Measurements from ENCODE around the gene ADPGK. TPM values are rescaled to one million over a fixed set of nuclear protein-coding genes. Genes with fewer than 3 reads are reported as not detected.
"Not testable (repeated sequence)": the region's sequence is repeated elsewhere in the genome, so short reads cannot be mapped to it uniquely, and the experiment has no call there.

ADPGK gene
- polyA plus RNA-seq (ENCODE audit: insufficient read length): 28.5 TPM

DNA sequence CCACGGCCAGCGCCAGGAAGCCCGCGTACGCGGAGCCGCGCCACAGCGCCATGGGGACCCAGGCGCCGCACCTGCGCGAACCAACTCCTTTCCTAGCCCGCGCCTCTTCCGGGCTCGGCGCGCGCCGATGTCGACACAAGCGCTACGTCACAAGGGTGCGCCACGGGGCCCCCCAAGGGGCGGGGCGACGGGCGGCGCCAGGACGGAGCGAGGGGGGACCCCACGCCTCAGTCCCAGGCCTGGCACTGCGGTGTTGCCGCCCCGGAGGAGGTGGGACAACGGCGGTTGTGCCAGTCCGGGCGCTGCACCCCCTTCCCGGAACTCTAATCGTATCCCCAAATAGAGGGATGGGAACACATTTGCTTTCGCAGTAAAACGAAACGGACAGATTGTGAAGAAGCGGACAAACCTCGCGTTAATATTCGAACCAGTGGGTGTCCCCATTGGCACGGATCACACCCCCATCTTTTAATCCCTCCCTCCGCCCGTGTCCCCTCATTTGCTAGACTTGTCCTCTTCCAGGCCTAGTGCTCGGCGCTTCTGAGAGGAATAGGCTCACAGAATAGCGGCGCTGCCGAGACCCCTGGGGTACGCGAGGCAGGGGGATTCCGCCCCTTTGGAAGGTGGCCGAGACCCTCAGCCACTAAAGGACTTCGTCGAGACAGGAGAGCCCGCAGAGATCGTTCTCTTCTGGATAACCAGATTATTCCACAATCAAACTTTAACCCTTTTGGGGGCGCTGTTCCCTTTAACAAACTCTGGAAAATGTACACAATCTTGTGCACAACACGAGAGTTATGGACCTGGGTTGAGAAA lies at the start of gene ADPGK:
ADPGK (minus strand) TSS at position 119 of the 816 bp plus-strand sequence; CDS start at position 52, 67 bp downstream.
- DNase-seq (ENCODE audit: low read depth): peak; percentile 71

DNA sequence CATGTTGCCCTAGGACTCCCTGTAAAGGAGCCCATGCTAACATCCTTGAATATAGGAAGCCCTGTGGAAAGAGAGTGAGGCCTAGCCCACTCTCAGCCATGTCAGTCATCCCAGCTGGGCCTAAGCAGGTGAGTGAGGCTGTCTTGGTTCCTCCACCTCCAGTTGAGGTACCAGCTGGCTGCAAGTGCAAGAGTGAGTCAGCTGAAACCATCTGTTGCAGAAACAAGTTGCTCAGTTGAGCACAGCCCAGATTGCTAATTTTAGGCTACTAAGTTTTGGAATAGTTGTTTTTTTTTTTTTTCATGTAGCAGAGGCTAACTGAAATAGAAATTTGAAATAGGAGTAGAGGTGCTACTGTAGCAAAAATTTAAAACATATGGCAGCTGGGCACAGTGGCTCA lies 43.7 kb upstream of the ADPGK start:
- DNase-seq (ENCODE audit: low read depth): no peak

DNA sequence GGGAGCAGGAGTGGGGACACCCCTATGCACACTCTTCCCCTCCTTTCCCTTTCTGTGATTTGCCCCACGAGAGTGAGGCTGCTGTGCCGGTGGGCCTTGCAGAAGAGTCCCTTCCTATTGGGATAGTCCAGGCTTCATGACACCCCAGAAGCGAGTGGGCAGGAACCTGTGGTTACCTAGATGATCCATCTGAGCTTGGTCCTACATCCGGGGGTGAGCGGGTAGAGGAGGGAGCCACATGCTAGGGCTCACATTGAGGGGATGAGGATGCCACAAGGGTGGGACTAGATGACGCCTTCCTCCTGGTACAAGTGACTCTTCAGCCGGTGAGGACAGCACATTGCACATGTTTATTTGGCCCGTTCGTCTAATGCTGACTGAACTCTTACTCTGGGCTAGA lies 43.1 kb upstream of the ADPGK start:
- no peak for DNase-seq (ENCODE audit: low read depth)

DNA sequence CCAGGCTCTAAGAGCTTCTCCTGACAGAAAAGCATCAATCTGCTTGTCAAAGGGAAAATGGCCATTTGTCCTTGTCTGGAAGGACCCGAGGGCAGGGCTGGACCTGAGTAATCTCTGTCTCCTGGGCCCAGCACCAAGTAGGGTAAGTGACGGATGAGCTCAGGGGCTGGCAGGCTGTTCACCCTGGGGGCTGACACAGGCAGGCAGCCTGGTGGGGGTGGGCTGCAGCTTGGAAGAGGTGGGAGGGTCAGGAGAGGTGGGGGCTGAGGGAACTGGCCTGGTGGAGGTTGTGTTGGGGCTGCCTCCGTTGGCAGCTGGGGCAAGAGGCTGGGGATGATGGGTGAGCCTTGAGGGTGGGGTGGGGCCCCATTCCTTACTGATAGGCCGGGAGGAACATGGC lies 42.3 kb upstream of the ADPGK start:
- DNase-seq (ENCODE audit: low read depth): no peak

DNA sequence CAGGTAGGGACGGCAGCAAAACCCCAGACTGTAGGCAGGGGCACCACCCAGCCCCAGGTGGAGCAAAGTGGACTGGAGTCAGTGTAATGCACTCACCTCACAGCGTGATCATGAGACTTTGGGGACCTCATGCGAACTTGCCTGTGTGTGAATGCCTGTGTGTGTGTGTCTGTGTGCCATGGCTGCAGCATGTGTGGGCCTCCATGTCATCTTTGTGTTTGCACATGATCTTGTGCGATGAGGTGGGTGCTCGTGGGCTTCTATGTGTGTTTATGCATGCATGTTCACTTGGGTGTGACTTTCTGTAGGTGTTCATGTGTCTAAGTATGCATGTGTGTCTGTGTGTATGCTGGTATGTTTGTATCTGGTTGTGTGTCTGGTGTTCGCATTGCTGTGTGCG lies 41.2 kb upstream of the ADPGK start:
- no peak for DNase-seq (ENCODE audit: low read depth)

DNA sequence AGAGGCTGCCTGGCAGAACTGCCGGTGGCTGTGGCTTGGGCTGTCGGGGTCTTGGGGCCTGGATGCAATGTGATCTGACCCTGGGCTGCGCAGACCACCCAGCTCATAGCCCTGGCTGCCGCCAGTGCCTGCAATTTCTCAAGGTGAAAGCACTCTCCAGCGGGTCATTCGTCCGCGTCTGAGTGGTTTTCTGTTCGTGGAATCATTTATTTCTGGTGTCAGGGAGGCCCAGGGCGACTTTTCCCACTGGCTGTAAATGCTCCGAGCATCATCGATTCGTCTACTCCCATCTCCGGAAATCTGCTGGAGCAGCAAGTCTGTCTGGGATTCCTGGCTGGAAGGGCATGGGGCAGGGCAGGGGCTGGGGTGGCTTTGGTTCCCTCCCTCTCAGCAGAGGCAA lies 40.6 kb upstream of the ADPGK start:
- no peak for DNase-seq (ENCODE audit: low read depth)

DNA sequence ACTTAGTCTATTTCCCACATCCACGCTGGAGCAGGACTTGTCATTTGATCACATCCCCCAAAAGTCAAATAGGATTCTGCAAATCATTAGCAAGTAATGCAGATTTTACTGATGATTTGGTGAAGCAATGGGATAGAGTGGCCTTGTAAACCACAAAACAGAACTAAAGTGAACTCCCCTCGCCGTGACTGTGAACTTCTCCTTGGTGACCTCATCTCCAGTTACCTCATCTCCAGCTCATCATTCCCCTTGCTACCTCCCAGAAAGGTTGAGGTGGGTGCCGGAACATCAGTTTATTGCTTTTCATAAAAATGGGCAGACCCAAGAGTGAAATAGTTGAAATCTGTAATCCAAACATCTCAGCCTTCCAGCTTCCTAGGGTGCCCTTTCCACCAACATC lies 36.7 kb upstream of the ADPGK start:
- DNase-seq (ENCODE audit: low read depth): no peak

DNA sequence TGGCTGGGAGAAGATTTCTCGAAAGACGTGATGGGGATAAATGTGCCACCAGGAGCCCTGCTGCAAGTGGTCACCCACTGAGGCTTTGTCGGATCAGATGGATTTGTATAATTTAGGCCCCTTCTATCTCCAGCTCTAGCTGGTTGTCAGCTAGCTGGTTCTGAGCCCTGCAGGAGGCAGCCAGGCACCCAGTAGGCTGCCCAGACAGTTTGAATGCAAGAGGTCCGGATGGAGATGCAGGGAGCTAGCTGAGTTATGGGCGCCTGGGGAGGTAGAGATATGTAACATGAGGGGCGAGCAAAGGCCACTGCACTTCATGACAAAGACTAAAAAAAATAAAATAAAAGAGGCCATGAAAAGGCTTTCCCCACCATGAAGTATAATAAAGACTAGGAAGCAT lies 35.1 kb upstream of the ADPGK start:
- DNase-seq (ENCODE audit: low read depth): no peak

DNA sequence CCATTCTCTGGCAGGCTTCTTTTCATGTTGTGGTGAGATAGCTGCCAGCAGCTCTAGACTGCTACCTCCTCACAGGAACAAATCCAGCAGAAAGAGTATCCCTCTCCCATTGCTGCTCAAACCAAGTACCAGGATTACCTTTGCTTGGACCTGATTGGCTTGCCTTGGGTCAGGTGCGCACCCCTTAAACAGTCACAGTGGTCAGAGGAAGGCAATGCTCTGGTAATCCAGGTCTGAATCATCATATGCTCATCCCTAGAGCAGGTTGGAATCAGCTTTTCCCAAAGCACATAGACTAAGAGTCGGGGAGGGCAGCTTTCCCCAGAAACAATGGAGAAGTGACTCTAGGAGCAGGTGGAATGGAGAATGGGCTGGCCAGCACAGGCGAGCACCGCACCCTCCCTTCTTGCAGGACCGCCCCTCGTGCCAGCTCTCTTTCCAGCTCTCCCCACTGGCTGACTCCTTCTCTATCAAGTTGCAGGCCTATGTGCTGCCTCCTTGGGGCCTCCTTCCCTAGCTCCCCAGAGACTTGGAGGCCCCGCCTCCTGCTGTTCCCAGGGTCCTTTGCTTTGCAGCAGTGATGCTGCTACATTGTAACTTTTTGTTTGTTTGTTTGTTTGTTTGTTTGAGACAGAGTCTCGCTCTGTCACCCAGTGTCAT lies 29.9 kb upstream of the ADPGK start:
- no peak for DNase-seq (ENCODE audit: low read depth)

DNA sequence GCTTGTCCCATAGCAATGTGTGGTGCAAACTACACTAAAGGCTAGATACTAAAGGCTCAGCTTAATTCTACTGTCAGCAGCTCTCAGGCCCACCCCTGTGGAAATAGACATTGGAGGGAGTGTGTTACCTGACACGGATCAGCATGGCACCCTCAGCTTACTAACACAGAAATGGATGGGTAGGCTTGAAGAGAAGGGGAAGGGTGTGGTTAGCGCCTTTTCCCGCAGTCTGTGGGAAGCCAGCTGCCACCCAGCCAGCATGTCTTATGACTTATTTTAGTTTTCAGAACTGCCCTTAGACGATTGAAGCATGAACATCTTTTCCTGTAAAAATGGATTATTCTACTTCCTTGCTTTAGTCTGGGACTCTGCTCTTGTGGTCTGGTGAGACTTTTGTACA lies 25.8 kb upstream of the ADPGK start:
- no peak for DNase-seq (ENCODE audit: low read depth)

DNA sequence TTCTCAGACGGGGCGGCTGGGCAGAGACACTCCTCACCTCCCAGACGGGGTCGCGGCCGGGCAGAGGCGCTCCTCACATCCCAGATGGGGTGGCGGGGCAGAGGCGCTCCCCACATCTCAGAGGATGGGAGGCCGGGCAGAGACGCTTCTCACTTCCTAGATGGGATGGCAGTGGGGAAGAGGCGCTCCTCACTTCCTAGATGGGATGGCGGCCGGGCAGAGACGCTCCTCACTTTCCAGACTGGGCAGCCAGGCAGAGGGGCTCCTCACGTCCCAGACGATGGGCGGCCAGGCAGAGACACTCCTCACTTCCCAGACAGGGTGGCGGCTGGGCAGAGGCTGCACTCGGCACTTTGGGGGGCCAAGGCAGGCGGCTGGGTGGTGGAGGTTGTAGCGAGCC lies 23.8 kb upstream of the ADPGK start:
- DNase-seq (ENCODE audit: low read depth): not testable (repeated sequence)

DNA sequence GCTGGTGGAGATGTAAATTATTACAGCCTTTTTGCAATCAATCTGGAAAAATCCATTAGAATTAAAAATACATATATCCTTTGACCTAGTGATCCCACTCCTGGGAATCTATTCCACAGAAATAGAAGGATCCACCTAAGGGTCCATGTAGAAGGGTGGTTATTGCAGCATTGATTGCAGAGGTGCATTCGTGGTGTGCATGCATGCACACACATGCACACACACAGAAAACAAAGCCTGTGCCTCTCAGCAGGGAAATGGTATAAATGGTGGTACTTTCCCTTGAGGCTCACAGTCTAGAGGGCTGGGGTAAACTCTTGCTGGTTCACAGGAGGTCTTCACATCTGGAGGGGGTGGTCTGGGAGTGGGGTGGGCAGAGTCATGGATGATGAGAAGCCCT lies 19.4 kb upstream of the ADPGK start:
- no peak for DNase-seq (ENCODE audit: low read depth)

DNA sequence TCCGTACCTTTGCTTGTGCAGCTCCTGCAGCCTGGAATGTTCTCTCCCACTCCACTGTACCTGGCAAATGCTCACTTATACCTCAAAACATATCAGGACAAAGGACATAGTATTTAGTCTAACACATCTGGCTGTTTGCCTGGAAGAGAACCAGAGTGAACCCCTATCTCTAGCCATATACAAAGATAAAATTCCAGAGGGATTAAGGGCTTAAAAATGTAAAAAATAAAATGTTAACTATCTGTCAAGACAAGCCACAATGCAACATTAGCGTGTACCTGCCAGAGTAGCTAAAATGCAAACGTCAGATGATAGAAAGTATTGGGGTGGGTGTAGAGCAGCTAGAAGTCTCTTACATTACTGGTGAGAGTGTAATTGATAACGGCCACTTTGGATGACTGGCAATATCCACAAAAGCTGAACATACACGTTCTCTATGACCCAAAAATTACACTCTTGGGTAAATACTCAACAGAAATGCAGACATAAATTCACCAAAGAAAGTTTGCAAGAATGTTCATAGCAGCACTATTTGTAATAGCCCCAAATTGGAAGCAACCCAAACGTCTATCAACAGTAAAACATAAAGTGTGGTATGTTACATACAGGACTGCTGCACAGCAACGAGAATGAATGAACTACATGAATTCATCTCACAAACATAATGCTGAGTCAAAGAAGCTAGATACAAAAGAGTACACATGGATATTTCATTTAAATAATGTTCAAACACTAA lies 18.2 kb upstream of the ADPGK start:
- no peak for DNase-seq (ENCODE audit: low read depth)

DNA sequence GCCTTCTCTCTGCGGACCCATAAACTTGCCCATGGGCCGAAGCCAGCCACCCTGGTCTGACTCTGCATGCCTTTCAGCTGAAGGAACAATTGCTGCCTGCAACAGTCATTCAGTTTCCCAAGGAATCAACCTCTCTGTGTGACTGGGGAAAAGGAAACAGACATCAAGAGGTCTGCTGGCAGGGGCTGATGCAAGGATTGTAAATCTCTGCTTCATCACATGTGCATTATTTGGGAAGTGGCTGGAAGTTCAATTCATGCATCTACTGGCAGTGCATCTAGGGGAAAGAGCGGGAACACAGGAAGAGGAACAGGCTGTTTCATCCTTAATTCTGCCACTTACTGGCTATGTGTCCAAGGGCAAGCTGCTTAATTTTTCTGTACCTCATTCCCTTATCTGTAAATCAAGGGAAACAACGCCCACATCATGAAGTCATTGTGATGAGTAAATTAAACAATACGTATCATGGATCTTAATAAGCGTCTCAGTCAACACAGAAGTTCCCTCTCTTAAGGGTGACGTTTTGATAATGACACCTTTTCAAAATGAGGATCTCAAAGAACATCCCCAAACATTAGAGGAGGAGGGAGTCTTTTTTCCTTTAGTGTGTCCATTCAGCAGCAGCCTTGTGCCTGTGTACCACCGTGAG lies 17.4 kb upstream of the ADPGK start:
- DNase-seq (ENCODE audit: low read depth): no peak

DNA sequence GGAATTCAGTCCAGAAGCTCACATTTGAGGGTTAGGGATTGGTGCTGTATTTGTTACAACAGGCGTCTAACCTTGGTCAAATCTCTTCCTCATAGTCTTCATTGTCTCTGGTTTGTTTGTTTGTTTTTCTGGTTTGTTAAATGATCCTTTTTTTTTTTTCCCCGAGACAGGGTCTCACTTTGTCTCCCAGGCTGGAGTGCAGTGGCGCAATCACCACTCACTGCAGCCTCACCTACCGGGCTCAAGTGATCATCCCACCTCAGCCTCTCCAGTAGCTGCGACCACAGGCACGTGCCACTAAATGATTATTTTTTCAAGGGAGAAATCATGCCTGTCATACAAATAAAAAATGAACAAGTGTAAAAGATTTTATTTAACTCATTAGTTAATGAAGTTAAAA lies 14.3 kb upstream of the ADPGK start:
- DNase-seq (ENCODE audit: low read depth): no peak

DNA sequence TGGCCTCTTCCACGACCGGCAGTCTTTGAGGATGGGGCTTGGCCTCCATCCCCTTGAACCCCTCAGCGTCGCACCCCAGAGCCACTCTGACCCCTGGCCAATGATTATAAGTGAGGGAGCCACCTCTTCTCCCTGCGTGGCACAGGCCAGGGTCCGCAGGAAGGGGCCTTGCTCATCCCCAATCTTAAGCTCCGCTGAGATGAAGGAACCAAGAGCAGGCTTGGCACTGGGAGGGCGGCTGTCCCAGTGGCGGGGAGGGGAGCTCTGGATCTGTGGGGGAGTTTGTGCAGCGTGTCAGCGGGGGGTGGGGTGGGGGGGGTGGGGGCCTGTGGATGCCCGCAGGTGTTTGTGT lies 13.8 kb upstream of the ADPGK start:
- DNase-seq (ENCODE audit: low read depth): no peak

DNA sequence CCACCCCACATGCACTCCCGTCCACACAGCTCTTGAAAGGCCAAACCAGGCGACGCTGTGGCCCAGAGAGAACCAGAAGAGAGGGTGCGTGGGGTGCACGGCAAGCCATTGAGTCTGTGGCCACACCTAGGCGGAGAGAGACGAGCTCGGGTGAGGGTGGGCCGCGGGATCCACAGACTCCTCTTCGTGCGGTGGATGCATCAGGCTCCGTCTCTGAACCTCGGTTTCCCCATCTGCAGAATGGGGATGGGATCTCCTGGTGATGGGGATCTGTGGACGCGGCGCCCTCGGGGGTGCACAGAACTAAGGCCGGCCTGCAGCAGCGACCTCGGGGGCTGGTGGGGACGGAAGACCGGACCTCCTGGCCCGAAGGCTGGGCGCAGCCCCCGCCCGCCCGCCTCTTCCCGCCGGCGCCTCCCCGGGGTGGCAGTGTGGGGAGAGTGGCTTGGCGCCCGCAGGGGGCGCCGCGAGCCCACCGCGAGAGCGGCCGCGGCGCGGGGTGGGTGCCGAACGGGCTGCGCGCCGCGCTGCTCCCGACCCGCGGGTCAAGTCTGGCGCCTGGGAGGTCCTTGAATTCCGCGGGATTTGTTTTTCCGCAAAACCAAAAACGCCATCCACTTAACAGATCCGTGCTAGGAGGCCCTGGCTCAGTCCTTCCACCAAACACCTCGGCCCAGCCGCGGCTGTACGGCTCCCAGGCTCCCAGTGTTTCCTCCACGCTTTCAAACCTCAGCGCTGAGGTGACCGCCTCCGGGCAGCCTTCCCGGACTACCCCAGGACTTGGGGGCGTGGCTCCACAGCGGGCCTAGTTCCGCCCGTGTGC lies 13.2 kb upstream of the ADPGK start:
- DNase-seq (ENCODE audit: low read depth): peak; percentile 34

DNA sequence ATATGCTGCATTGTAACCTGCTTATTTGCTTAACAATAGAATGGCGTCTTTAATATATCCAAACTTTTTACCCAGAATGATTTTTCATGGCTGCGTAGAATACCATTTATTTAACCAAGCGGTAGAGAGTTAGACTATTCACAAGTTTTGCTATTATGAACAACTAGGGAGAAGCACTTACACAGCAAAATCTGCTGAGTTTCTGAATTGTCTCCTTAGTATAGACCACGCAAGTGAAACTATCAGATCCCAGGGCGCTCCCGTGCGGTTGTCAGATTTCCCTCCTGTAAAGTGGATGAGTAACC lies 12.6 kb upstream of the ADPGK start:
- DNase-seq (ENCODE audit: low read depth): no peak

DNA sequence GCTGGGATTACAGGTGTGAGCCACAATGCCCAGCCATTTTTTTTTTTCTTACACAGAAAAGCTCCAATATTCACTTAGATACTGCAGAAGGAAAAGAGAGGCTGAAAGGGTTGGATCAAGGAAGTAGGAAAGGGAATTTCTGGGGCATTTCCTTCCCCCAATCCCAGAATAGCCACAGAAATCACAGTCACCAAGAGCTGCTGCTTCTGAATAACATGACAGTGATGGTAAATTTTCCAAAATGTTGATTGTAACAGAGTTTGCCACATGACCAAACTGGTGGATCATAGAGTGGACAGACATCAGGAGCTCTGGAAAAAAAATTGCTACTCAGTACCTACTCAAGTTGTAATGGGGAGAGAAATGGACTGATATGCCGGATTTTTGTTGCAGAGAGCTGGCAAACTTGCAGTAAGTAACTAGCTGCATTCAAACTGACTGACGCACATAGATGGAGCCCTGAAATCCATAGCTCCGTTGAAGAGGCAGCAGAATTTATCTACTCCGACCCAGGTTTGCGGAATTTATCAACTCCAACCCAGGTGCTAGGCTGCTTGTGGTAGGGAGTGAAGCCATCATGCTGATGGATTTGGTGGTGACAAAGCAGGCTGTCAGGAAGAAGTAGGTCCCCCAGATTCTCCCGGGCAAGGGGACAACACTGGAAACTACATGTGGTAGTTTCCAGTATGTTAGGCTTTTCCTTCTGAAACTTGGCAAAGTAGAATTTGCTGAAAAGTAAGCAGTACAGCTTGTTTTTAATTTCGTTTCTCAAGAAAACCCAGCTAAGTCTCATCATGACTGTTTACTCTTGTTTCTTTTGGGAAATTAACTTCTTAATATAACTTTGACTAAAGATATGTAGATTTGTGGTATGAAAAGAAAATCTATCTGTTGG lies 10.5 kb upstream of the ADPGK start:
- no peak for DNase-seq (ENCODE audit: low read depth)

DNA sequence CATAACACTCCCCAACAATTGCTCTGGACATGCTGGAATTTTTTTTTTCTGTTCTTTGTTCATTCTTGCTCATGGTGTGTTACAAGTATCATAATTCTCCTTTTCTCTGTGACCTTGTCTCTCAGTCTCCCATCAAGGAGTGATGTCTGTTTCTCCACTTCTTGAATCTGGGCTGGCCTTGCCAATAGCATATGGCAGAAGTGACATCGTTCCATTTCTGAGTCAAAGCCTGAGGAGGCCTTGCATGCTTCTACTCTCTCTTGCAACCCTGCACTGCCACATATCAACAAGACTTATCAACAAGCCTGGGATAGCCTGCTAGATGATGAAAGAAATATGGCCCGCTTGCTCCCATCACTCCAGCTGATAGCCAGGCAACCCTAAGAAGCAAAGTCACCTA lies 8.9 kb upstream of the ADPGK start:
- DNase-seq (ENCODE audit: low read depth): no peak
